ENCODE data around the gene MRPS9. TPM values are rescaled to one million over a fixed set of nuclear protein-coding genes. Genes with fewer than 3 reads are reported as not detected.

MRPS9 gene
- 20.6 and 22.9 TPM in 2 replicates for total RNA-seq

- no peak for TF ChIP-seq CTCF (IDR thresholded peaks at IDR 0.05; ENCODE audit: insufficient read depth, low read depth, low read length)
- DNase-seq (ENCODE audit: low read depth), result peak; percentile 96
- H3K4me3 ChIP-seq (ENCODE audit: low read depth, low read length), result peak within 1 kb of the TSS; percentile 97
These were observed at the start of gene MRPS9 for GRCh38 chr2:105037572-105038382. Gene MRPS9 (plus strand): TSS chr2:105038069. CDS start chr2:105038093, 24 bp downstream.

GRCh38 chr2:105005181-105005951, 32.5 kb upstream of the MRPS9 start:
- H3K4me3 ChIP-seq (ENCODE audit: low read depth, low read length), result no peak overlapping the region
- DNase-seq (ENCODE audit: low read depth), result peak; percentile 17
- TF ChIP-seq CTCF (IDR thresholded peaks at IDR 0.05; ENCODE audit: insufficient read depth, low read depth, low read length), result no peak

GRCh38 chr2:105007367-105007766, 30.5 kb upstream of the MRPS9 start:
- TF ChIP-seq CTCF (IDR thresholded peaks at IDR 0.05; ENCODE audit: insufficient read depth, low read depth, low read length), result no peak
- no peak overlapping the region for H3K4me3 ChIP-seq (ENCODE audit: low read depth, low read length)
- no peak for DNase-seq (ENCODE audit: low read depth)

- TF ChIP-seq CTCF (IDR thresholded peaks at IDR 0.05; ENCODE audit: insufficient read depth, low read depth, low read length), result no peak
- no peak overlapping the region for H3K4me3 ChIP-seq (ENCODE audit: low read depth, low read length)
- DNase-seq (ENCODE audit: low read depth), result no peak
These were observed 5.4 kb upstream of the MRPS9 start for GRCh38 chr2:105032476-105032875.

- no peak for TF ChIP-seq CTCF (IDR thresholded peaks at IDR 0.05; ENCODE audit: insufficient read depth, low read depth, low read length)
- no peak overlapping the region for H3K4me3 ChIP-seq (ENCODE audit: low read depth, low read length)
- no peak for DNase-seq (ENCODE audit: low read depth)
These were observed 3.7 kb upstream of the MRPS9 start for GRCh38 chr2:105034170-105034569.

GRCh38 chr2:105038383-105039061, 653 bp downstream of the MRPS9 start:
- peak; percentile 2 for DNase-seq (ENCODE audit: low read depth)
- no peak for TF ChIP-seq CTCF (IDR thresholded peaks at IDR 0.05; ENCODE audit: insufficient read depth, low read depth, low read length)
- H3K4me3 ChIP-seq (ENCODE audit: low read depth, low read length), result peak overlapping the region; percentile 97
